GM12873 (cell line): ENCODE measurements around the gene SPRED1.

Experiments used
- TF ChIP-seq, protein P1 (sequence below): IDR thresholded peaks from 2 replicates; pipeline ENCODE4 v1.5.1; 2012; ENCODE audit warnings: low read depth, mild to moderate bottlenecking, moderate library complexity, low read length, control low read depth; ENCODE audit not compliant: insufficient read depth; ENCODE audit errors: missing control alignments

The SPRED1 gene

DNA sequence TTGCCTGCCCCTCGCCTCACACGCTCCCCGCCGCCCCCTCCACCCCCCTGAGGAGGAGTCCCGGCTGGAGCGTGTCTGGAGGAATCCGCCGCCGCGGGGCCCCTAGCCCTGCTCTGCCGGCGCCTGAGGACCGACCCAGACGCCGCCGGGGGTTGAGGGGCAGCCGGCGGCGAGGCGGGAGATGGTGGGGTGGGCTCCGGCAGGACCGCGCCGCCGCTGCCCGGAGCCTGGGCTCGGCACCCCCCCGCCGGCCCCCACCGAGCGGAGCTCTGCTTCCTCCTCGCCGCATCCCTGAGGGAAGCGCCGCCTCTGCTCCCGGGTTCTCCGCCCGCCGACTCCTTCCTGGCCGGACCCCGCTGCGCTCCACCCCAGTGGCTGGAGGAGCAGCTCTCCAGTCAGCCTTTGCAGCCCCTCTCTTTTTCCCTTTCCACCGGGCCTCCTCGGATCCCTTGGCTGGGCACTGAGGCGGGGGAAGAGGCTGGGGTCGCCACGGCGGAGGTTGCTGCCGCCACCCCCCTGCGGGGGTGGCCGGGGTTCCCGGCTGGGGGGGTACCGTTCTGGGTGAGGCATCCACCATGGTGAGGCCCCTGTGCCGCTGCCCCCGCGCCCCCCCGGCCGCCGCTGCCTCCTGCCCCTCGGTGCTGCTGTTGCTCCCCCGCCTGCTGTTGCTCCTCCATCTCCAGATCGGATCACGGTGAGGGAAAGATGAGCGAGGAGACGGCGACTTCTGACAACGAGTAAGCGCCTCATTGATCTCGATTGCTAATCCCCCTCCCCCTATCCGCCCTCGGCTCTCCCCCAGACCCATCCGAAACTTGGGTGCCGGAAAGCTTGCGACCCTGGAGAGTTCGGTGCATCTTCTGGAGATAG is at the start of gene SPRED1:
Gene SPRED1 (plus strand): TSS at position 356 of the 870 bp plus-strand sequence. CDS start 350 bp downstream, at position 706.
- TF ChIP-seq, protein P1, sequence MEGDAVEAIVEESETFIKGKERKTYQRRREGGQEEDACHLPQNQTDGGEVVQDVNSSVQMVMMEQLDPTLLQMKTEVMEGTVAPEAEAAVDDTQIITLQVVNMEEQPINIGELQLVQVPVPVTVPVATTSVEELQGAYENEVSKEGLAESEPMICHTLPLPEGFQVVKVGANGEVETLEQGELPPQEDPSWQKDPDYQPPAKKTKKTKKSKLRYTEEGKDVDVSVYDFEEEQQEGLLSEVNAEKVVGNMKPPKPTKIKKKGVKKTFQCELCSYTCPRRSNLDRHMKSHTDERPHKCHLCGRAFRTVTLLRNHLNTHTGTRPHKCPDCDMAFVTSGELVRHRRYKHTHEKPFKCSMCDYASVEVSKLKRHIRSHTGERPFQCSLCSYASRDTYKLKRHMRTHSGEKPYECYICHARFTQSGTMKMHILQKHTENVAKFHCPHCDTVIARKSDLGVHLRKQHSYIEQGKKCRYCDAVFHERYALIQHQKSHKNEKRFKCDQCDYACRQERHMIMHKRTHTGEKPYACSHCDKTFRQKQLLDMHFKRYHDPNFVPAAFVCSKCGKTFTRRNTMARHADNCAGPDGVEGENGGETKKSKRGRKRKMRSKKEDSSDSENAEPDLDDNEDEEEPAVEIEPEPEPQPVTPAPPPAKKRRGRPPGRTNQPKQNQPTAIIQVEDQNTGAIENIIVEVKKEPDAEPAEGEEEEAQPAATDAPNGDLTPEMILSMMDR, result no peak

DNA sequence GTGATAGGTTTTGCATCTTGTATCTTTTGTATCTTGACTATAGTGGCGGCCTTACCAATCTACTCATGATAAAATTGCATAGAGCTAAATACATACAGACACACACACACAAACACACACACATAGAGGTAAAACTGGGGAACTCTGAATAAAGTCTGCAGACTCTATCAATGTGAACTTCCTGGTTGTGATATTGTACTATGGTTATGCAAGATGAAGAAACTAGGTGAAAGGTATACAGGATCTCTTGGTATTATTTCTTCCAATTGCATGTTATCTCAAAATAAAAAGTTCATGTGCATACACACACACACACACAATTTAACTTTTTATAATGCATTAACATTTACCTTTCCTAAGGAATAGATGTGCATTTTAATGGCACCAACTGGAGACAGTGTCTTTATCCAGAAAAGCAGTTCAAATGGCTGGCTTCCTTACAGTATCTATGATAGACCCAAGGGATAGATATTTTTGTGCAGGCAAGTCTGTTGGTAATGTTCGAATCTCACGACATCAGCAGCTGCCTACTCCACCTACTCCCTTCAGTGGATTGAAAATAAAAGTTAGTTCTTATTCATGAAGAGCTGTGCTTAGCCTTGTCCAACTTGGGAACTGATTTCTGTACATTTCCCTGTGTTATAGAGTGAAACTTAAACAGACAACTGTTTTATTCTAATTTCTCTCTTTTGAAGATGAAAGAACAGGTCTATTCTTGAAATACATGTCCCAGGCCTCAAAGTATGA is 46.9 kb upstream of the SPRED1 start:
- TF ChIP-seq, protein P1, result no peak

DNA sequence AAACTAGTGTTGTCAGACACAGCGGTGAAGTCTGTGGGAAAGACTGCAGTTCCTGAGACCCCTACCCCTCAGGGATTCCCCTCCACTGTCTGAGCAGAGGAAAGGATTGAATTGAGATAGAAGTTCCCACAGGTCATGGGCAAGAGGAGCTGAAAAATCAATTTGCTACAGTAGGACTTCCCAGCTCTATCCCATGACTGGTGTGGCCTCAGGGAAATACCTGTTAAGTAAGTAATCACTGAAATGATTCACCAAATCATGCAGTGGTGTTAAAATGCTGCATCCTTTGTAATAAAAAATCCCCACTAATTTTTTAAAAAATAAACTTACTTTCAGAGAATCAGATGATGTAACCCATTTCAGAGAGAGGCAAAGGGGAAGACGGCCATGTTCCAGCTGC is 45.0 kb upstream of the SPRED1 start:
- TF ChIP-seq, protein P1, result no peak

DNA sequence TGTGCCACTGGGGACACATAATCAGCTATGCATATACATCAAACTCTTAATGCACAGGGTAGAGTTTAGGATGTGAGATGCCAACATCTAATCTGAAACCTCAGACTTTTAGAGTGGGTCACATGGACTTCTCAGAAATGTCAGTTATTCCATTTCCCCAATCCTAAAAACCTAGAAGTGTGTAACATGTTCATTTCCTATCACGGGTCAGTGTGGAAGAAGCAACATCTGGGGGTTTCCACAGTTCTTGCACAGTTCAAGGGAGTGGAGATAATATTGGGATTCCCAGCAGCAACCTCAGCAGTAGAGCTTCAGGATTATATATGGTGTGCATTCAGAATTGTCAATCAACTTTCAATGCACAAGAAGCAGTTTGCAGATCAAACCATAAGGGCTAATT is 44.4 kb upstream of the SPRED1 start:
- TF ChIP-seq, protein P1, result no peak

DNA sequence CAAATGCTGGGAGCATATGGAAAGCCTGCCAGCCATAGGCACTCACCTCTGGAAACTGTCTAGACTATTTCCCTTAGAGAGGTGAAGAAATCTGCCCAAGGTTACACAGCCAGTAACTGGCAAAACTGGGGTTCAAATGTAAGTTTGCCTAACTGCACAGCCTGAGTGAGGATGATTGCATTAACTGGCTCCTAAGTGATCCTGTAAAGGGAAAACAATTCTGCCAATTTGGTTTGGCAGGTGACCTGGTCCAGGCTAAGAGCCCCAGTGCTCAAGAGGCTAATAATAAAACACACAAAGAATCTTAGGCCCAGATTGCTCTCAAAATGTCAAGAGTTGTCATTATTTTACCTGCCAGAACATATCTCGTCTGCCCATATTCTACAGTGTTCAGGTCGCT is 43.9 kb upstream of the SPRED1 start:
- TF ChIP-seq, protein P1, result no peak

DNA sequence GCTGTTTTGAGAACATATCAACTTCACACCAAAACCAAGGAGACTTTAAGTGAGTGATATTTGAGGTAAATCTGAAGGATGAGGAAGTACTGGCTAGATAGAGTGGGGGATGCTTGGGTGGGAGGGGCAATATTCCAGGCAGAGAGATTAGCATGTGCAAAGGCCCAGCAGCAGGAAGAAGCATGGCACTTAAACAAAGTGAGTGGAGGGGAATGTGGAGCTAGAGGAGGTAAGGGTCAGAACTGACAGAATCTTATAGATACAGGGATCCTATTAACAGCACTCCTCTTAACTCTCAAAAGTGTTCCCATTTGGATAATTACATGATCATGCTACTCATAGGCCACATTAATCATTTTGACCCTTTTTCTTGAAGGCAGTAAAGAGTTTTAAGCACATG is 41.4 kb upstream of the SPRED1 start:
- TF ChIP-seq, protein P1, result no peak

DNA sequence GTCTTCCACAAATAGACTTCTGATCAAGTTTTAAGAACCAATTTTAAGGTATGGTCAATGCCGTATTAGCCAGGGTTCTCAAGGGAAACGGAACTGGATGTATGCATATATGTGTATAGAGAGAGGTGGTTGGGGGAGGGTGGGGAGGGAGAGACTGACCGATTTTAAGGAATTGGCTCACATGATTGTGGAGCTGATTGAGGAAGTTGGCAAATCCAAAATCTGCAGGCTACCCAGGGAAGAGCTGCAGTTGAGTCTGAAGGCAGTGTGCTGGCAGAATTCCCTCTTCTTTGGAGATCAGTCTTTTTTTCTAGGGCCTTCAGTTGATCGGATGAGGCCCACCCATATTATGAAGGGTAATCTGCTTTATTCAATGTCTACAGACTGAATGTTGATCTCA is 40.8 kb upstream of the SPRED1 start:
- TF ChIP-seq, protein P1, result no peak
